NCI-H2107 treated with DMSO at 0.1 percent for 48 hours (cell line): ENCODE measurements around the gene TRRAP.
"Not testable (repeated sequence)": the region's sequence is repeated elsewhere in the genome, so short reads cannot be mapped to it uniquely, and the experiment has no call there.

ENCODE experiments used
- DNase-seq: peaks from one replicate; lab custom pipeline; 2025; ENCODE audit not compliant: unreplicated experiment; lab: John Stamatoyannopoulos, UW

The TRRAP gene

DNA sequence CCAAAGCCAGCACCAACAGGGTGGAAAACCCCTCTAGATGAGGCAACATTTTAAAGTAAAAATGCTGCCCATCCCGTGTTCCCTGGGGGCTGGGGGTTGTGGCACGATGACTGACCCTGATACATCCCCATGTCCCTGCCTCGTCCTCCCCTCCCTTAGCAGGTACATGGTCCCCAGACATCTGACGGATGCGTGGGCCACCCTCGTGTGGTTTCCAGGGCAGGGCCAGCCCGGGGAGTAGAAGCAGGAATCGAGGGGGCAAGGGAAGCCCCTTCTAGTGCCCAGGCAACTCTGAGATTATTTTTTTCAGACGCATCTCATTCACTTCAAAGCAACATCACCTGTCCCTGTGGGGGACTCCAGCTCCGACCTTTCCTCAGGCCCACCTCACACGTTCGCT lies 12.0 kb upstream of the TRRAP start:
- DNase-seq = no peak

DNA sequence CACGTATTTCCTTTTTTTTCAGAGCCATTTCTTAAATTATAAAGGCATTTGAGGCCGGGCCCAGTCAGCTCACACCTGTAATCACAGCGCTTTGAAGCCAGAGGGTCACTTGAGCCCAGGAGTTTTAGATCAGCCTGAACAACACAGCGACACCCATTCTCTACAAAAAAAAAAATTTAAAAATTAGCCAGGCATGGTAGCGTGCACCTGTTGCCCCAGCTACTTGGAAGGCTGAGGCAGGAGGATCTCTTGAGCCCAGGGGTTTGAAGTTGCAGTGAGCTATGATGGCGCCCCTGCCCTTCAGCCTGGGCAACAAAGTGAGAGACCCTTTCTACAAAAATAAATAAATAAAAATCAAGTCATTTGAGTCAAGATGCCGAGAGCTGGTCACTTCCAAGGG lies 11.6 kb upstream of the TRRAP start:
- peak; percentile 10 for DNase-seq

DNA sequence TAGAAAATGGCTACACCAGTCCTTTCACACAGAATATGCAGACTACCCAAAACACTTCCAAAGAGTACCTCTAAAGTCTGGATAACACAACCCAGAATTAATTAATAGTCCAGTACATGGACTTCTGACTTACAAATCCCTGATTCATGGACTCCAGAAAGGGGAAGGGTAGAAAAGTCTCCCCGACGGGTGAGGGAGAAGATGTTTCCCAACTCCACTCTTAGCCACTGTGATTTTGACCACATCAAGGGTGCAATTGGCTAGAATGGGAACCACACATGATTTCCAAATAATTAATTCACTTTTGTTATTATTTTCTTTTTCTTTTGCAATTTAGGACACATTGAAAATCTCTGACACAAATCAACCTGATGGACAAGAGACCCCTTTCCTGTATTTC lies 9.9 kb upstream of the TRRAP start:
- no peak for DNase-seq

DNA sequence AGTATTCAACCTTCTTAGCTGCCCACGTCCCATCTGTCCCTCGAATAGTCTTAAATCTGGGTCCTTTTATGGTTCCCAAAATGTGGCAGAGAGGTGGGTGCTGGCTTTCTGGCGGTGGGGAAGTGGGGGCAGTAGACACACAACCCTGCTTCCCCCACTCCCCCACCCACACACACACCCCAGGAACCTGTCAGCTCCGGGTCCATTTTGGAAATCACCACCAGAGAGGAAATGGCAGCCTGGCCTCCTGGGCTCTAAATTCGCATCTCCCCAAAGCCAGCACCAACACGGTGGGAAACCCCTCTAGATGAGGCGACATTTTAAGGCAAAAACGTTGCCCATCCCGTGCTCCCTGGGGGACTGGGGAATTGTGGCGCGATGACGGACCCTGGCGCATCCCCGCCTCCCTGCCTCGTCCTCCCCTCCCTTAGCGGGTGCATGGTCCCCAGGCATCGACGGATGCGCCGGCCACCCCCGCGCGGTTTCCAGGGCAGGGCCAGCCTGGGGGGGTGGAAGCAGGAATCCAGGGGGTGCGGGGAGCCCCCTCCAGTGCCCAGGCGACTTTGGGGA lies 9.2 kb upstream of the TRRAP start:
- no peak for DNase-seq

DNA sequence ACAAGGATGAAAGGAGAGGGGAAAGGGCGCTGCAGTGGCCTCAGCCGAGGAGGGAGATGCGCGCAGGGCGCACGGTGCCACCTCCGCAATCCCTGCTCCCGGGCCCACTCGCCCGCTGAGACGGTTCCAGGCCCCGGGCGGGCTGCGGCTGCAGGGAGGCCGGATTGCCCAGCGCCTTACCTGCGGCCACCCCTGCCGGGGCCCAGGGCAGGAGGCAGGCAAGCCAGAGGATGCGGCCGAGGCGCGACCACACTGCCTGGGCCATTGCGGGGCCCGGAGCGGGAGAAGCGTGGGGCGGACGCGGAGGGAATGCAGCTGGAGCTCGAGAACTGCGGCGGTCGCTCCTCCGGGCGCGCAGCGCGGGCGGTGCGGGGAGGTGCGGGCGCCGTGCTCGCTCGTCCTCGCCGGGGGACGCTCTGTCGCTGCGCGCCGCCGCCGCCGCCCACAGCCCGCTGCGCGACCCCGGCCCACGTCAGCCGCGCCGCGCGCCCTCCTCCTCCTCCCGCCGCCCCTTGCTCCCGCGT lies 8.7 kb upstream of the TRRAP start, which contains the start of gene TMEM130:
Gene TMEM130 (minus strand): TSS at position 418 of the 524 bp plus-strand sequence. CDS start 153 bp downstream, at position 265.
- DNase-seq = no peak

DNA sequence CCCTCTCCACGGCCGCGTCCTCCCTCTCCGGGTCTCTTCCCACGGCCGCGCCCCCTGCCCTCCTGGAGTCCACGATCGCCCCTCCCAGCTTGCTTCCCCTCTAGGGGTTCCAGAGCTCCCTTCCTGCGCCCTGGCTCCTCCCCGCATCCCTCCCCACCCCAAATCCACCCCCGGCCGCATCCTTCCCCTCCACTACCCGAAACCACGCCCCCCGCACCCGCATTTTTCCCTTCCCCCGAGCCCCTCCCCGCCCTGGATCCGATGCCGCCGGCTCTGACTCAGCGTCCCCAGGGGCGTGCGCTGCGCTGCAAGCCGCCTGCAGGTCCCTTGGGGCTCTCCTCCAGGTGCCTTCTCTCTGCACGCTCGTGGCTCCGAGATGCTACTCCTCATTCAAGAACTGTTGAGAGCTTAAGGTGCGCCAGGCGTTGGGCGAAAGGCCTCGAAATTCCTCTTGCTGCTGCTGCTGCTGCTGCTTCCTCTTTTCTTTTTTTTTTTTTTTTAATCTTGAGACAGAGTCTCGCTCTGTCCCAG lies 8.1 kb upstream of the TRRAP start:
- DNase-seq = peak; percentile 84

DNA sequence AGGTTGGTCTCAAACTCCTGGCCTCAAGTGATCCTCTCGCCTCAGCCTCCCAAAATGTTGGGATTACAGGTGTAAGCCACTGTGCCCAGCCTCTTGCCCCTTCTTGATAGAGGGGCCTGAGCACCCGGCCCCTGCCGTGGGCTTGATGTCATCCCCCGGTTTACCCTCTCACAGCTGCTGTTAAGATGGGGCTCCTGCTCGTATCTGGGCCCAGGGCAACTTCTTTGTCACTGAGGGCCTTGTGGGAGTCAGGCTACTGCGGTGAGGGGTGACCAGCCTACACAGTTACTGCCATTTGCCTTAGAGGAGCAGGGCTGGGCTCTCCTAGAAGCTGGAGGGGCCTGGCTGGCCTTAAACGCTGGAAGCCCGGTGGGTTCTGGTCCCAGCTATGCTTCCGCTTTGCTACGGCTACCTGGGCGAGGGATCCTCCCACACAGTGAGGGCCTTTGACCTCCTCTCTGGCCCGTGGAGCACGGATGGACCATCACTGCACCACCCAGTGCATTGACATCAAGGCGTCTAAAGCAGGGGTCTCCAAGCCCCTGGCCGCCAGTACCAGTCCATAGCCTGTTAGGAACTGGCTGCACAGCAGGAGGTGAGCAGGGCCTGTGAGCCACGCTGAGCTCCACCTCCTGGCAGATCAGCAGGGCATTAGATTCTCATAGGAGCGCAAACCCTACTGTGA lies 7.4 kb upstream of the TRRAP start:
- no peak for DNase-seq

DNA sequence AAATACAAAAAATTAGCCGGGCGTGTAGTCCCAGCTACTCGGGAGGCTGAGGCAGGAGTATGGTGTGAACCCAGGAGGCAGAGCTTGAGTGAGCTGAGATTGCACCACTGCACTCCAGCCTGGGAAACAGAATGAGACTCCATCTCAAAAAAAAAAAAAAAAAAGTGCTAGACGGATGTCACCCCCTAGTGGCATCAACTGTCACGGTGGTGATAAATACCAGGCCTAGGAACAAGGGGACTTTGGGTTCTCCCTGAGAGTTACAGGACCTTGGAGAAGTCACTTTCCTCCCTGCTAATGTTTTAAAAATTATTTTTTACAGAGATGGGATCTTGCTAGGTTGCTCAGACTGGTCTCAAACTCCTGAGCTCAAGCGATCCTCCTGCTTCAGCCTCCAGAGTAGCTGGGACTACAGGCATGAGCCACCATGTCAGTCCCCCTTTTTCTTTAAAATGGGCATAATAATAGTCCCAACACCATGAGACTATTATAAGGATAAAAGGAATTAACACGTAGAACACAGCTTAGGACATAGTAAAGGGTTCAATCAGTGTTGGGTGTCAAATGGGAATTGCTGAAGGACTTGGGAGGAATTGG lies 5.9 kb upstream of the TRRAP start:
- DNase-seq = no peak

DNA sequence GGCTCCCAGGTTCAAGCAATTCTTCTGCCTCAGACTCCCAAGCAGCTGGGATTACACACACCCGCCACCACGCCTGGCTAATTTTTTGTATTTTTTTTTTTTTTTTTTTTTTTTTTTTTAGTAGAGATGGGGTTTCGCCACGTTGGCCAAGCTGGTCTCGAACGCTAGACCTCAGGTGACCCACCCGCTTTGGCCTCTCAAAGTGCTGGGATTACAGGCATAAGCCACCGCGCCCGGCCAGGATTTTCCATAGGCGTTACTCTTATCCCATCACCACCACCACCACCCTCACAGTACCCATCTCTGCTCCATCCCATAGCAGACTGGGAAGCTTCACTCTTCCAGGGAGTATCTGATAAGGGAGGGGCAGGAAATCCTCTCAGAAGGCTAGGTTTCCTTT lies 4.7 kb upstream of the TRRAP start:
- DNase-seq = not testable (repeated sequence)

DNA sequence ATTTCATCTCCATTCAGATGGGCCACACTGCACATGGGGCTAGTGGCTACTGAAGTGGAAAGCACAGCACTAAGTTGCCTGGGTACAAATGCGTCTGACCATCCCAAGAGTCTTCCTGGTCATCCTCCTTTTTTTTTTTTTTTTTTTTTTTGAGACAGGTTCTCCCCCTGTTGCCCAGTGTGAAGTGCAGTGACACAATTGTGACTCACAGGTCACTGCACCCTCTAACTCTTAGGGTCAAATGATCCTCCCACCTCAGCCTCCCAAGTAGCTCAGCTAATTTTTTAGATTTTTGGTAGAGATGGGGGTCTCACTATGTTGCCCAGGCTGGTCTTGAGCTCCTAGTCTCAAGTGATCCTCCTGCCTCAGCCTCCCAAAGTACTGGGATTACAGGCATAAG lies 3.4 kb upstream of the TRRAP start:
- no peak for DNase-seq

DNA sequence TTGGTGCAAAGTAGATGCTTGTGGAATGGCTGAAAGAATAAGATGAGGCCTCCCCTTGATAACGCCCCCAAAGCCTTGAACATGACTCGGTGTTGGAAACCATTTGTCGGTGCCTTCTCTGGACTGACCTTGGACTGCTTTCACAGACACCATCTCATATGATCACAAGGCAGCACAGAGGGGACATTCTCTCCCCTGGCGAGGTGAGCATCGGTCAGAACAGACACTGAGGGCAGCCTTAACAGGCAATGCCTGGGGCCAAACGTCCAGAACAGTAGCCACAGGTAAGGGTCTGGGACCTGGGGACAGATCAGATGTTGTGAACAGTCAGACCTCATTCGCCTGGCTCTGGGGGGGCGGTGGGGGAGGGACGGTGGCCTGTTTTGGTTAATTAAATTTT lies 2.8 kb upstream of the TRRAP start:
- no peak for DNase-seq

DNA sequence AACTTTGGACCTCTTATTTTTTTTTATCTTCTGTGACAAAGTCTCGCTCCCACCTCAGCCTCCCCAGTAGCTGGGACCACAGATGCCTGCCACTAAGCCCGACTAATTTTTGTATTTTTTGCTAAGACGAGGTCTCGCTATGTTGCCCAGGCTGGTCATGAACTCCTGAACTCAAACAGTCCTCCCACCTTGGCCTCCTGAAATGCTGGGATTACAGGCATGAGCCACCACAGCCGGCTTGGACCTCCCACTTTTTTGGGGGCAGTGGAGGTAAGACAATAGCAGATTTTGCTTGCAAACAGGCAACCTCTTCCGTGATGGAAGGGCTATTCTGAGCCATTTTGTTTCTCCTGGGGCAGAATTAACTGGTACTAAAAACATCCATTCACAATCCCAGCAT lies 1.2 kb upstream of the TRRAP start:
- no peak for DNase-seq

DNA sequence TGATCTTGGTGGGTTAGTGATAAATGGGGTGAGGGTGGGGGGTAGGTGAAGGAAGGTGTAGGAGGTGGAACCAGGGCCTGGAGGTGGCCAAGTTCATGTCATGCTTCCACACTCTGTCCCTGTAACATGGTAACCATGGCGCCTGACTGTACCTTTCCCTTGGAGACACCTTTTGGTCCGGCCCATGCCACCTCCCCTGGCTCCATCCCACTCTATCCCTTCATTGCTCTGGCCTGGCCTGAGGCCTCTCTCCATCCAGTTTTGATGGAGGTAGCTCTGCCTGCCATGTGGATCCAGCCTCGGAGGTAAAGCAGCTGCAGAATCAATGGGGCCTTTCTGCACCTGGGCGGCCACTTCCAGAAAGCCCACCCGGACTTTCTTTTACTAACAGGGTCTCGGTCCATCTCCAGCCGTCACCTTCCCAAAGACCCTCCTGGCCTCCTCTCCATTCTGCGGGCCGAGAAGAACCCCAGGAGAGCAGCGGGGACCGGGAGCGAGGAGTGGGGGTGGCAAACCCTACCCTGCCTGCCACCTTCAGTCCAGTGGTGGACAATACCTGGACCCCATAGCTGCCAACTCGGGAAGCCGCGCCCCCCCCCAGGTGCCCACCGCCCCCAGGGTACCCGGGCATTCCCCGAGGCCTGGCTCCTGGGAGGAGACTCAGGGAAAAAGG lies 504 bp upstream of the TRRAP start:
- no peak for DNase-seq

DNA sequence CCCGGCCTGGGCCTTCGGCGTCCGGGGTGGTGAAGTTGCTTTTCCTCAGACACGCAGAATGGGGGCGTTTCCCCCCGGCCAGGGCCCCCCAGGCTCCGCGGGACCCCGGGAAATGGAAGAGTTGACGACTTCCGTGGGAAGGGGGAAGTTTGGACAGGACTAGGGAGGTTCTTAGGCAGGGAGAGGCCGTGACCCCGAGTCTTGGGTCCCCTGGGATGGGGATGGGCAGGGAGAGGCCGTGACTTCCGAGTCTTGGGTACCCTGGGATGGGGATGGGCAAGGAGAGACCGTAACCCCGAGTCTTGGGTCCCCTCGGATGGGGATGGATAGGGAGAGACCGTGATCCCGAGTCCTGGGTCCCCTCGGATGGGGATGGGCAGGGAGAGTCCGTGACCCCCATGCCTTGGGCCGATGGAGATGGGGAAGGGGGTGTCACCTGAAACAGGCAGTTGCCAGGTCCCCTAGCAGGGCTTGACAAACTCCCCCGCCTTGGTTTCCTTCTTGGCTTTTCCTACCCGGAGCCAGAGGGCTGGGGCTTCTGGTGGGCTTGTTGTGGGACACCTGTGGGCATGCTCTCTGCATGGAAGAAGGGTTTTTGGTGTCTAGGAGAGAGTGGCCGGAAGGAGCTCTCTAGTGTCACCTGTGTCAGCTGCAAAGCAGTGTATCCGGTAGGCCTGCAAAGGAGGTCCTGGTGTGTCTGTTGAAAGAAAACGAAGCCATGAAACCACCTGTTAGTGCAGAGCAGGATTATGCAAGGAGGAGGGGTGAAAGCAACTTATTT lies 1.1 kb downstream of the TRRAP start:
- peak; percentile 87 for DNase-seq

DNA sequence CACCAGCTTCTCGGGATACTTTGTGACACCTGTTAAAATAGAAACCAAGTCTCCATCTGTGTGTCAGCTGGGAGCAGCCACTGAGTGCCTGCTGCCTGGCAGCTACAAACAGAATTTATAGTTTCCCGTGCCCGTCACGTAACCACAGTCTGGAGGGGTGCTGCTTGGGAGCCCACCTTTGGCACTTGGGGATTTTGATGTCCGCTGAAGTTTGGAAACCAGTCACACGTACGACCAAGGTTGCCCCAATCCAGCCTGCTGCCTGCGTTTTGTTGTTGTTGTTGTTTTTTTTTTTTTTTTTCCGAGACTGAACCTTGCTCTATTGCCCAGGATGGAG lies 1.6 kb downstream of the TRRAP start:
- DNase-seq = no peak

DNA sequence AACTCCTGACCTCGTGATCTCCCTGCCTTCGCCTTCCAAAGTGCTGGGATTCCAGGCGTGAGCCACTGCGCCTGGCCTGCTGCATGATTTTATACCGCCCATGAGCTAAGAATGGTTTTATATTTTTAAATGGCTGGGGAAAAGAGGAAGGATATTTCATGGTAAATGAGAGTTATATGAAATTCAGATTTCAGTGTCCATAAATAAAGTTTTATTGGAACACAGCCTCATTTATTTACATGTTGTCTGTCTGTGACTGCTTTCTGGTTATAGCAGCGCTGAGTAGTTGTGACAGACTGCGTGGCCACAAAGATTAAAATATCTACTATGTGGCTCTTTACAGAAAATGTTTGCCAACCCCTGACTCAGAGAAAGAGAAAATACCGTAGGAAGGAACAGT lies 2.2 kb downstream of the TRRAP start:
- no peak for DNase-seq

DNA sequence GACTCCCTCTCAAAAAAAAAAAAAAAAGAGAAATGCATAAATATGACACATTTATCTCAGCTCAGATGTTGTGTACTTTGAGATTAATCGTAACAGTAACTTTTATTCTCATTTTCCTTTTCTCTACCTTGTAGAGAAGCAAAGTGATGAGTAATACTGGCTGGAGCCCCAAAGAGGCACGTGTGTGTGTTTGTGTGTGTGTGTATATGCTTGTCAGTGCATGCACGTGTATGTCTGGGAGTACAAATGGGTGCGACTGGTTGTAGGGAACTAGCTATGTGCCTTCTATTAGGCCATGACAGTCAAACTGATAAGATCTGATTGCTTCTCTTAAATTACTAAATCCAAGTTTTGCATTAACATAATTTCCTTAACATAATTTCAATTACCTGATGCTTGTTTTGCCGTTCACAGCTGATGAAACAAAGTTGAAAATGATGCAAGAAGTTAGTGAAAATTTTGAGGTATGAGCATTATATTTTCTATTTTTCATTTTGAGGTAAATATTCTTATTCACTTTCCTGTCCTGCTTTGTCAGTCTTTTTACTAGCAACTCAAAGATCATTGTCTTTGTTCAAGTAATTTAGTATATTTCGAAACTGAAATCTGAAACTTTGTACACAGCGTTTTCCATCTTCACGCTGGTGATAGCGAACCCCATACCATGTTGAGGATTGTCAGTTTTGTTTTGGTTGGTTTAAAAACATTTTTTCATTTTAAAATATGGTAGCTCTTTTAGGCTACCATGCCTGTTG lies 3.4 kb downstream of the TRRAP start:
- DNase-seq = no peak

DNA sequence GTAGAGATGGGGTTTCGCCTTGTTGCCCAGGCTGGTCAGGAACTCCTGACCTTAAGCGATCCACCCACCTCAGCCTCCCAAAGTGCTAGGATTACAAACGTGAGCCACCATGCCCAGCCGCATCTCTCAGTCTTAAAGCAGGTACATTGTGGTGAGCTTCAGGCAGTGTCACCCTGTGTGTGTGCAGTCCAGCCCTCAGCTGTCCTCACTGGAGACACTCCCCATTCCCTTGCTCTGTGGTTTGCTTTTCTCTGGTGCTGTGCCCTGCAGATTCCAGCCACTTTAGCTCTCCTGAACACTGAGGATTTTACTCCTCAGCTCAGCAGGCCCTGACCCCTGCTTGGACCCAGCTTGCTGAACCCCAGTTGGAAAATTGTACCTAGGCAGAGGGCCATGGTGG lies 6.1 kb downstream of the TRRAP start:
- no peak for DNase-seq

DNA sequence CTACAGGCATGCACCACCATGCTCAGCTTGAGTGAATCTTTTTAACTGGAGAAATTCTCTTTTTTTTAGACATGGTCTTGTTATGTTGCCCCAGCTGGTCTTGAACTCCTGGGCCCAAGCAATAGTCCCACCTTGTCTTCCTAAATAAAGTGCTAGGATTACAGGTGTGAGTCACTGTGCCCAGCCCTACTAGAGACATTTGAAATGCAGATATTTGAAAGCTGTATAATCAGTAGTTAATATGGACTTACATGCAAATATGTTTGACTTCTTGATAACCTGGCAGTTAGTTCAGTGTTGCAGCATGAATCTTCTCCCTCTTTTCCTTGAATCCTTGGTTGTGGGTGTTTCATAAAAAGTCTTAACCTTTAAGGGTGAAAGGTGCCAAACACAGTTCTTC lies 8.7 kb downstream of the TRRAP start:
- no peak for DNase-seq

DNA sequence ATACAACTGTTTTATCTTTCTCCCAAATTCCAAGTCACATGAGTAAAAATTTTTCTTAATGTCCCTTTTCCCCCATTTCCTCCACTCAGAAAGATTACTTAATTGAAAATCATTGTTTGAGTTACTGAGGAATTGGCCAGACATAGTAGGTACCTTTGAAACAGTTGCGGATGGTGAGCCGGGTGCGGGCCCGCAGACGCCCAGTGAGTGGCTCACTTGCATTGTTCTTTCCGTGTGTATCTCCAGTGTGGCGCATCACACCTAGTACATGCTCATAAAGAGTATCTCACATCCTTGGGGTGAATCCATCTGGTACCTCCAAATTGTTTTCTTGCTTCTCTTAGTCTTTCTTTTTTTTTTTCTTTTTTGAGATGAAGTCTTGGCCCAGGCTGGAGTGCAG lies 14.3 kb downstream of the TRRAP start:
- DNase-seq = no peak
